K562 (cell line): ENCODE results near the gene BMP2. TPM values are rescaled to one million over a fixed set of nuclear protein-coding genes. Genes with fewer than 3 reads are reported as not detected.

Experiments
- ATAC-seq: fragments of 200-7000 bp; cut with Tn5 transposase; 3 replicates; pipeline ENCODE4 v1.9.1; 2020; ENCODE audit warnings: moderate library complexity
- BruUV-seq: library from RNA; stranded (reverse); fragments of 400-500 nt; replicated peaks from 2 replicates; lab custom pipeline; 2021; lab: Mats Ljungman, UMichigan
- CTCF ChIA-PET: fragments of 300-600 bp; formaldehyde crosslinking; extraction: SDS; loops from one replicate; lab custom pipeline; 2021; ENCODE audit warnings: low intra/inter-chr PET ratio; lab: Yijun Ruan, JAX
- POLR2A ChIA-PET: fragments of 300-600, 350-650 bp; sonication (Branson Sonifier 250); formaldehyde crosslinking; extraction: SDS; loops from one replicate; lab custom pipeline; 2021; ENCODE audit warnings: antibody characterized with exemption, inconsistent platforms; lab: Yijun Ruan, JAX
- DNase-seq, 4 experiments: peaks; one replicate each; pipeline versions ENCODE4 v3.0.0 to v3.0.0-alpha.2; 2011 to 2018; ENCODE audit warnings: low spot score in 3 of 4, mixed read lengths in 3 of 4; ENCODE audit errors: extremely low read depth in 1 of 4
- FAIRE-seq: peaks from 2 replicates; lab custom pipeline; 2011; peaks lifted over from hg19 to GRCh38; lab: Jason Lieb, UNC
- H2AFZ ChIP-seq: 2 replicates; pipeline ENCODE4 v1.6.0; 2011; ENCODE audit warnings: low read depth, low read length, control low read depth, inconsistent platforms
- H3K27ac ChIP-seq: fragments of 200-600 bp; 3 replicates; pipeline ENCODE4 v1.8.0; 2011; ENCODE audit warnings: low read depth, mild to moderate bottlenecking, control low read depth, inconsistent platforms, low read length, moderate library complexity, mixed read lengths; ENCODE audit errors: extremely low read depth
- H3K27me3 ChIP-seq, 2 experiments: fragments of 300-600 bp in 1 of 2; 2 replicates in 1 of 2; 3 replicates in 1 of 2; pipeline versions ENCODE4 v1.6.0 to v1.8.0; 2011; ENCODE audit warnings: inconsistent platforms in 2 of 2, low read length in 2 of 2, mild to moderate bottlenecking in 1 of 2, mixed read lengths in 1 of 2, moderate library complexity in 1 of 2; ENCODE audit not compliant: control insufficient read depth in 2 of 2, insufficient read depth in 2 of 2
- H3K36me3 ChIP-seq: fragments of 300-600 bp; 3 replicates; pipeline ENCODE4 v1.8.0; 2011; ENCODE audit warnings: mild to moderate bottlenecking, low read length, inconsistent platforms; ENCODE audit not compliant: control insufficient read depth, insufficient read depth
- H3K4me1 ChIP-seq, 2 experiments: fragments of 200-600 bp in 1 of 2; replicated peaks in 1 of 2; 2 replicates in 1 of 2; 3 replicates in 1 of 2; pipeline versions ENCODE4 v1.5.1 to v1.8.0; 2011; ENCODE audit warnings: inconsistent platforms in 2 of 2, low read length in 2 of 2, mild to moderate bottlenecking in 1 of 2, mixed read lengths in 1 of 2, moderate library complexity in 1 of 2; ENCODE audit not compliant: control insufficient read depth in 2 of 2, insufficient read depth in 2 of 2
- H3K4me2 ChIP-seq: 2 replicates; pipeline ENCODE4 v1.6.1; 2011; ENCODE audit warnings: low read length, control low read depth, inconsistent platforms, mixed read lengths; ENCODE audit not compliant: insufficient read depth
- H3K4me3 ChIP-seq: fragments of 200-600 bp; sonication (generic), shearing (Covaris generic); 2 replicates; pipeline ENCODE4 v1.5.1; 2016; ENCODE audit warnings: control low read depth, inconsistent platforms
- H3K79me2 ChIP-seq: fragments of 200-600 bp; 3 replicates; pipeline ENCODE4 v1.8.0; 2011; ENCODE audit warnings: low read length, inconsistent platforms; ENCODE audit not compliant: control insufficient read depth, insufficient read depth
- H3K9ac ChIP-seq, 2 experiments: 2 replicates each; pipeline versions ENCODE4 v1.6.0 to v1.6.1; 2011; ENCODE audit warnings: low read depth in 2 of 2, low read length in 2 of 2, control low read depth in 1 of 2, inconsistent platforms in 1 of 2, mild to moderate bottlenecking in 1 of 2, mixed read lengths in 1 of 2; ENCODE audit not compliant: insufficient read depth in 1 of 2
- H3K9me1 ChIP-seq: one replicate; pipeline ENCODE4 v1.6.0; 2011; ENCODE audit warnings: inconsistent platforms, mild to moderate bottlenecking, low read length, moderate library complexity; ENCODE audit not compliant: control insufficient read depth, insufficient read depth
- H3K9me3 ChIP-seq: replicated peaks from 2 replicates; pipeline ENCODE4 v1.5.1; 2011; ENCODE audit warnings: low read depth, low read length, inconsistent platforms; ENCODE audit not compliant: control insufficient read depth, insufficient read depth
- H4K20me1 ChIP-seq: replicated peaks from 2 replicates; pipeline ENCODE4 v1.6.1; 2011; ENCODE audit warnings: low read length, inconsistent platforms, mixed read lengths; ENCODE audit not compliant: control insufficient read depth, insufficient read depth
- JUNB ChIP-seq: fragments of 450-650 bp; formaldehyde crosslinking; conservative IDR thresholded peaks from 2 replicates; pipeline ENCODE4 v1.4.0; 2020; ENCODE audit warnings: mild to moderate bottlenecking
- LARP7 ChIP-seq: fragments of 450-650 bp; IDR thresholded peaks from 2 replicates; pipeline ENCODE4 v1.6.1; 2016
- MAFF ChIP-seq: IDR thresholded peaks from 2 replicates; pipeline ENCODE4 v1.6.1; 2012; ENCODE audit warnings: low read length, improper control_type of control experiment
- MAZ ChIP-seq, 2 experiments: fragments of 450-650 bp in 1 of 2; sonication (generic) in 1 of 2; formaldehyde crosslinking; IDR thresholded peaks in 1 of 2; conservative IDR thresholded peaks in 1 of 2; 2 replicates each; pipeline versions ENCODE4 v1.4.0 to v1.5.0; 2020; ENCODE audit warnings: mild to moderate bottlenecking in 1 of 2, missing genetic modification reagents in 1 of 2
- NFYB ChIP-seq: IDR thresholded peaks from 2 replicates; pipeline ENCODE4 v1.6.1; 2011; ENCODE audit warnings: mild to moderate bottlenecking, moderate library complexity; ENCODE audit not compliant: insufficient read length; ENCODE audit errors: extremely low read depth
- ZNF316 ChIP-seq: fragments of 450-650 bp; IDR thresholded peaks from 2 replicates; pipeline ENCODE4 v1.6.1; 2016
- ZNF408 ChIP-seq: fragments of 250-450 bp; sonication (Bioruptor Pico); IDR thresholded peaks from 2 replicates; pipeline ENCODE4 v1.4.0; 2020; ENCODE audit warnings: low read depth, mild to moderate bottlenecking, moderate library complexity
- WGBS: fragments of 100-300 bp; shearing (Covaris generic); methylation state at CpG from one replicate; pipeline ENCODE4 v1.1.6; 2016; ENCODE audit warnings: low coverage, mixed read lengths; ENCODE audit not compliant: insufficient coverage; ENCODE audit errors: missing lambda C conversion rate; 5-methylcytosine and 5-hydroxymethylcytosine counted together
- in situ Hi-C: fragments of 300-500 bp; cut with MboI; formaldehyde crosslinking; loops from 4 replicates; pipeline ENCODE4 v1.15.0; 2018; ENCODE audit warnings: inconsistent platforms, mixed read lengths
- intact Hi-C: fragments of 100-400 bp; cut with micrococcal nuclease; formaldehyde crosslinking; loops from 2 replicates; pipeline ENCODE4 v1.14.2; 2022
- polyA plus RNA-seq, 8 experiments: library from polyadenylated mRNA; depleted of rRNA in 4 of 8; stranded (reverse) in 5 of 8; unstranded in 3 of 8; fragments of >200 nt; fragmentation: Nextera tagmentation in 2 of 8; fragmentation: Illumina TruSeq in 1 of 8; extraction: Ambion mirVana in 2 of 8; extraction: Trizol in 1 of 8; gene quantifications; 2 replicates each; pipeline versions ENCODE4 v1.2.1 to v1.2.3, GENCODE V29; 2011 to 2014; ENCODE audit warnings: inconsistent platforms in 1 of 8, missing spikeins in 1 of 8
- total RNA-seq, 7 experiments: library from RNA; depleted of rRNA in 6 of 7; stranded (reverse); fragments of >200 nt in 6 of 7; fragmentation: Illumina TruSeq in 2 of 7; extraction: Trizol in 2 of 7; gene quantifications; 2 replicates each; pipeline versions ENCODE4 v1.2.1 to v1.2.3, GENCODE V29; 2011 to 2021; ENCODE audit warnings: low replicate concordance in 1 of 7
- TF ChIP-seq, protein P1 (sequence below): fragments of 450-650 bp; IDR thresholded peaks from 2 replicates; pipeline ENCODE4 v1.6.1; 2016; ENCODE audit warnings: low read depth
- TF ChIP-seq, protein P2 (sequence below): fragments of 250-450 bp; sonication (Bioruptor Pico); IDR thresholded peaks from 2 replicates; pipeline ENCODE4 v1.8.0; 2022; ENCODE audit warnings: moderate library complexity, mild to moderate bottlenecking, inconsistent platforms

BMP2 gene
- total and polyA plus RNA-seq, 9 of the 15 experiments (the other 6 are each of a cell fraction or from before 2014, with no cell fraction given) = 0.01 to 0.07 (median 0.03) TPM; not detected in 5

DNA sequence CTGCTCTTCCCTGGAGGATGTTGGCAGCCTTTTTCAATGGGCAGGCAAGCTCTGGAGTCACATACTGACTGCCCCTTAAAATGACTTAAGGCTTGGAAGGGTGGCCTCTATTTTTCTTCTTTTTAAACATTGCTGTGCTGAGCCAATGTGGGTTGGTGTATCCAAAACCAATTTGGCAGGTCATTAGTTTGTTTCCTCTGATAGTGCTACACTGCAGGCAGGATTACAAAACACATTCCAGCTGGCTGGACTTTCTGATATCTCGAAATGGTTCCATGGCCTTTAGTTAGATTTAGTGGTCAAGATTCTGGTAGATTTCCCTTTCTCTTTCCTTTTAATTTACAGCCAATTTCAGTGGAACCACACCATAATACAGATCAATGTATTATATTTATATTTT, 28.1 kb upstream of the BMP2 start:
- 0% methylated on average over 1 of the region's 1 CpG for WGBS

DNA sequence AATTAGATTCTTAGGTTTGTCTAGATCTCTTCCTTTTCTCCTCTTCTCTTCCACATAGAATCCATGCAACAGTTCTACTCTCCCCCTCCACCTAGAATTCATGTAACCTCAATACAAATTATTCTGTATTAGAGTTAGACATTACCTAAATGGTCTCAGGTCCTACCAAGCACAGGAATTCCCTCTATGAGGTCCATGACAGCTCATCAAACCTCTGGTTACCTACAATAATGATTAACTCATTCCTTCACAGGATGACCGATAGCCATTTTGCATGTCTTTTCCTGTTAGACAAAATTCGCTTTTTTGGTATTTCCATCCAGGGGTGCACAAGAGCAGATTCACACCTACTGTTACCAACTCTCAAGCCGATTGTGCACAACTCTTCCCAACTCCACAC, 27.4 kb upstream of the BMP2 start:
- no peak for FAIRE-seq
- TF ChIP-seq, protein P1, sequence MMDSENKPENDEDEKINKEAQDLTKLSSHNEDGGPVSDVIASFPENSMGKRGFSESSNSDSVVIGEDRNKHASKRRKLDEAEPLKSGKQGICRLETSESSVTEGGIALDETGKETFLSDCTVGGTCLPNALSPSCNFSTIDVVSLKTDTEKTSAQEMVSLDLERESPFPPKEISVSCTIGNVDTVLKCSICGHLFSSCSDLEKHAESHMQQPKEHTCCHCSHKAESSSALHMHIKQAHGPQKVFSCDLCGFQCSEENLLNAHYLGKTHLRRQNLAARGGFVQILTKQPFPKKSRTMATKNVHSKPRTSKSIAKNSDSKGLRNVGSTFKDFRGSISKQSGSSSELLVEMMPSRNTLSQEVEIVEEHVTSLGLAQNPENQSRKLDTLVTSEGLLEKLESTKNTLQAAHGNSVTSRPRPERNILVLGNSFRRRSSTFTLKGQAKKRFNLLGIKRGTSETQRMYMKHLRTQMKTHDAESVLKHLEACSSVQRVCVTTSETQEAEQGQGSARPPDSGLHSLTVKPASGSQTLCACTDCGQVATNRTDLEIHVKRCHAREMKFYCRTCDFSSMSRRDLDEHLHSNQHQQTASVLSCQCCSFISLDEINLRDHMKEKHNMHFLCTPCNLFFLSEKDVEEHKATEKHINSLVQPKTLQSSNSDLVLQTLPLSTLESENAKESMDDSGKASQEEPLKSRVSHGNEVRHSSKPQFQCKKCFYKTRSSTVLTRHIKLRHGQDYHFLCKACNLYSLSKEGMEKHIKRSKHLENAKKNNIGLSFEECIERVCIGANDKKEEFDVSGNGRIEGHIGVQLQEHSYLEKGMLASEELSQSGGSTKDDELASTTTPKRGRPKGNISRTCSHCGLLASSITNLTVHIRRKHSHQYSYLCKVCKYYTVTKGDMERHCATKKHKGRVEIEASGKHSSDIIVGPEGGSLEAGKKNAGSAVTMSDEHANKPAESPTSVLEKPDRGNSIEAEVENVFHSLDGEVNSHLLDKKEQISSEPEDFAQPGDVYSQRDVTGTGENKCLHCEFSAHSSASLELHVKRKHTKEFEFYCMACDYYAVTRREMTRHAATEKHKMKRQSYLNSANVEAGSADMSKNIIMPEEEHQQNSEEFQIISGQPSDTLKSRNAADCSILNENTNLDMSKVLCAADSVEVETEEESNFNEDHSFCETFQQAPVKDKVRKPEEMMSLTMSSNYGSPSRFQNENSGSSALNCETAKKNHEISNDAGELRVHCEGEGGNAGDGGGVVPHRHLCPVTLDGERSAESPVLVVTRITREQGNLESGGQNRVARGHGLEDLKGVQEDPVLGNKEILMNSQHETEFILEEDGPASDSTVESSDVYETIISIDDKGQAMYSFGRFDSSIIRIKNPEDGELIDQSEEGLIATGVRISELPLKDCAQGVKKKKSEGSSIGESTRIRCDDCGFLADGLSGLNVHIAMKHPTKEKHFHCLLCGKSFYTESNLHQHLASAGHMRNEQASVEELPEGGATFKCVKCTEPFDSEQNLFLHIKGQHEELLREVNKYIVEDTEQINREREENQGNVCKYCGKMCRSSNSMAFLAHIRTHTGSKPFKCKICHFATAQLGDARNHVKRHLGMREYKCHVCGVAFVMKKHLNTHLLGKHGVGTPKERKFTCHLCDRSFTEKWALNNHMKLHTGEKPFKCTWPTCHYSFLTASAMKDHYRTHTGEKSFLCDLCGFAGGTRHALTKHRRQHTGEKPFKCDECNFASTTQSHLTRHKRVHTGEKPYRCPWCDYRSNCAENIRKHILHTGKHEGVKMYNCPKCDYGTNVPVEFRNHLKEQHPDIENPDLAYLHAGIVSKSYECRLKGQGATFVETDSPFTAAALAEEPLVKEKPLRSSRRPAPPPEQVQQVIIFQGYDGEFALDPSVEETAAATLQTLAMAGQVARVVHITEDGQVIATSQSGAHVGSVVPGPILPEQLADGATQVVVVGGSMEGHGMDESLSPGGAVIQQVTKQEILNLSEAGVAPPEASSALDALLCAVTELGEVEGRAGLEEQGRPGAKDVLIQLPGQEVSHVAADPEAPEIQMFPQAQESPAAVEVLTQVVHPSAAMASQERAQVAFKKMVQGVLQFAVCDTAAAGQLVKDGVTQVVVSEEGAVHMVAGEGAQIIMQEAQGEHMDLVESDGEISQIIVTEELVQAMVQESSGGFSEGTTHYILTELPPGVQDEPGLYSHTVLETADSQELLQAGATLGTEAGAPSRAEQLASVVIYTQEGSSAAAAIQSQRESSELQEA = no peak
- TF ChIP-seq MAFF (no peak), ZNF408 (CRISPR knock-in tag) (no peak), ZNF316 (no peak), LARP7 (no peak)
- TF ChIP-seq, protein P2, sequence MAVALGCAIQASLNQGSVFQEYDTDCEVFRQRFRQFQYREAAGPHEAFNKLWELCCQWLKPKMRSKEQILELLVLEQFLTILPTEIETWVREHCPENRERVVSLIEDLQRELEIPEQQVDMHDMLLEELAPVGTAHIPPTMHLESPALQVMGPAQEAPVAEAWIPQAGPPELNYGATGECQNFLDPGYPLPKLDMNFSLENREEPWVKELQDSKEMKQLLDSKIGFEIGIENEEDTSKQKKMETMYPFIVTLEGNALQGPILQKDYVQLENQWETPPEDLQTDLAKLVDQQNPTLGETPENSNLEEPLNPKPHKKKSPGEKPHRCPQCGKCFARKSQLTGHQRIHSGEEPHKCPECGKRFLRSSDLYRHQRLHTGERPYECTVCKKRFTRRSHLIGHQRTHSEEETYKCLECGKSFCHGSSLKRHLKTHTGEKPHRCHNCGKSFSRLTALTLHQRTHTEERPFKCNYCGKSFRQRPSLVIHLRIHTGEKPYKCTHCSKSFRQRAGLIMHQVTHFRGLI (CRISPR knock-in tag) = no peak

More for the DNA sequence above, 28.1 kb upstream of the BMP2 start:
- ChIA-PET POLR2A (no interaction called here), CTCF (no interaction called here)
- H3K9me3 ChIP-seq = no peaks in the 10 kb centered on the region
- no peak overlapping the region for H3K4me2 ChIP-seq
- no peaks in the 10 kb centered on the region for H3K4me1 ChIP-seq
- no peaks in the 10 kb centered on the region for H4K20me1 ChIP-seq
- TF ChIP-seq NFYB (no peak), JUNB (no peak), MAZ (CRISPR knock-in tag; conservative IDR thresholded peaks at IDR 0.05 in 1 of 2, IDR thresholded peaks at IDR 0.05 in 1 of 2) (no peak)
- H3K9me1 ChIP-seq = no peaks in the 10 kb centered on the region
- no peaks in the 10 kb centered on the region for H3K36me3 ChIP-seq
- BruUV-seq = no TSS peak
- H3K4me3 ChIP-seq = no peak overlapping the region
- no peak for DNase-seq
- in situ Hi-C loops = no loop called here
- H2AFZ ChIP-seq = no peak overlapping the region
- no peak overlapping the region for H3K9ac ChIP-seq
- no peaks in the 10 kb centered on the region for H3K79me2 ChIP-seq
- no peak for FAIRE-seq
- no peaks in the 10 kb centered on the region for H3K27me3 ChIP-seq
- ATAC-seq = no peak
- intact Hi-C loops = no loop called here
- H3K27ac ChIP-seq = no peak overlapping the region

More for the DNA sequence above, 27.4 kb upstream of the BMP2 start:
- H3K9me1 ChIP-seq = no peaks in the 10 kb centered on the region
- H3K9me3 ChIP-seq = no peaks in the 10 kb centered on the region
- ChIA-PET CTCF (no interaction called here), POLR2A (no interaction called here)
- no peak for ATAC-seq
- no TSS peak for BruUV-seq
- no peaks in the 10 kb centered on the region for H3K79me2 ChIP-seq
- H3K27ac ChIP-seq = no peak overlapping the region
- no peaks in the 10 kb centered on the region for H3K27me3 ChIP-seq
- H3K4me2 ChIP-seq = no peak overlapping the region
- H3K9ac ChIP-seq = no peak overlapping the region
- H3K36me3 ChIP-seq = no peaks in the 10 kb centered on the region
- H3K4me1 ChIP-seq = no peaks in the 10 kb centered on the region
- no peak overlapping the region for H3K4me3 ChIP-seq
- no peak overlapping the region for H2AFZ ChIP-seq
- no peaks in the 10 kb centered on the region for H4K20me1 ChIP-seq
- intact Hi-C loops = no loop called here
- 0% methylated on average over 3 of the region's 3 CpGs for WGBS
- in situ Hi-C loops = no loop called here
- DNase-seq = no peak
